ENCODE results near the gene GSAP.

GSAP gene

GRCh38 chr7:77353911-77354310 lies 62.2 kb downstream of the GSAP start:
- DNase-seq (ENCODE audit: low read depth) = no peak
- no peak overlapping the region for H3K4me3 ChIP-seq (ENCODE audit: low read depth, low read length)

GRCh38 chr7:77353407-77353721 lies 62.8 kb downstream of the GSAP start:
- no peak for DNase-seq (ENCODE audit: low read depth)
- TF ChIP-seq CTCF (IDR thresholded peaks at IDR 0.05; ENCODE audit: low read depth, low read length) = no peak
- TF ChIP-seq MYC (IDR thresholded peaks at IDR 0.05; ENCODE audit: low read depth, low read length) = no peak
- no peak for TF ChIP-seq MAX (IDR thresholded peaks at IDR 0.05; ENCODE audit: low read depth, low read length)
- no peak for TF ChIP-seq POLR2A (IDR thresholded peaks at IDR 0.05; ENCODE audit: extremely low read depth, insufficient read length)
- H3K4me3 ChIP-seq (ENCODE audit: low read depth, low read length) = no peak overlapping the region

More at GRCh38 chr7:77353911-77354310, 62.2 kb downstream of the GSAP start:
- TF ChIP-seq CTCF (IDR thresholded peaks at IDR 0.05; ENCODE audit: low read depth, low read length) = no peak
- no peak for TF ChIP-seq MYC (IDR thresholded peaks at IDR 0.05; ENCODE audit: low read depth, low read length)
- TF ChIP-seq POLR2A (IDR thresholded peaks at IDR 0.05; ENCODE audit: extremely low read depth, insufficient read length) = no peak
- TF ChIP-seq MAX (IDR thresholded peaks at IDR 0.05; ENCODE audit: low read depth, low read length) = no peak

GRCh38 chr7:77352665-77353406 lies 63.3 kb downstream of the GSAP start:
- peak; percentile 45 for DNase-seq (ENCODE audit: low read depth)
- TF ChIP-seq MYC (IDR thresholded peaks at IDR 0.05; ENCODE audit: low read depth, low read length) (no peak), MAX (IDR thresholded peaks at IDR 0.05; ENCODE audit: low read depth, low read length) (no peak), CTCF (IDR thresholded peaks at IDR 0.05; ENCODE audit: low read depth, low read length) (no peak), POLR2A (IDR thresholded peaks at IDR 0.05; ENCODE audit: extremely low read depth, insufficient read length) (no peak)
- H3K4me3 ChIP-seq (ENCODE audit: low read depth, low read length) = no peak overlapping the region

- DNase-seq (ENCODE audit: low read depth) = peak; percentile 100
- TF ChIP-seq POLR2A (IDR thresholded peaks at IDR 0.05; ENCODE audit: extremely low read depth, insufficient read length) (no peak), MAX (IDR thresholded peaks at IDR 0.05; ENCODE audit: low read depth, low read length) (peak; percentile 100), CTCF (IDR thresholded peaks at IDR 0.05; ENCODE audit: low read depth, low read length) (no peak), MYC (IDR thresholded peaks at IDR 0.05; ENCODE audit: low read depth, low read length) (peak; percentile 100)
- peak overlapping the region; percentile 29 for H3K4me3 ChIP-seq (ENCODE audit: low read depth, low read length)
These were observed 64.6 kb downstream of the GSAP start for GRCh38 chr7:77351539-77352004.

- no peak overlapping the region for H3K4me3 ChIP-seq (ENCODE audit: low read depth, low read length)
- TF ChIP-seq POLR2A (IDR thresholded peaks at IDR 0.05; ENCODE audit: extremely low read depth, insufficient read length) (no peak), CTCF (IDR thresholded peaks at IDR 0.05; ENCODE audit: low read depth, low read length) (no peak), MAX (IDR thresholded peaks at IDR 0.05; ENCODE audit: low read depth, low read length) (no peak), MYC (IDR thresholded peaks at IDR 0.05; ENCODE audit: low read depth, low read length) (no peak)
- peak; percentile 21 for DNase-seq (ENCODE audit: low read depth)
These were observed 67.0 kb downstream of the GSAP start for GRCh38 chr7:77349141-77349540.
